Measurements from ENCODE around the gene MAPRE3.

- TF ChIP-seq ZNF274 (IDR thresholded peaks at IDR 0.05; ENCODE audit: low read depth, low read length) (no peak), YY1 (IDR thresholded peaks at IDR 0.05; ENCODE audit: insufficient read depth, insufficient read length) (no peak)
These were observed 105.9 kb downstream of the MAPRE3 start for GRCh38 chr2:27076323-27076722.

Data from NT2/D1 (cell line).